Medulla oblongata (tissue), 1 donor: ENCODE measurements around the gene SLC9A4.

Source experiments
- DNase-seq: peaks from one replicate; pipeline ENCODE4 v3.0.0-alpha.2; 2015; ENCODE audit errors: extremely low spot score

The SLC9A4 gene, protein sequence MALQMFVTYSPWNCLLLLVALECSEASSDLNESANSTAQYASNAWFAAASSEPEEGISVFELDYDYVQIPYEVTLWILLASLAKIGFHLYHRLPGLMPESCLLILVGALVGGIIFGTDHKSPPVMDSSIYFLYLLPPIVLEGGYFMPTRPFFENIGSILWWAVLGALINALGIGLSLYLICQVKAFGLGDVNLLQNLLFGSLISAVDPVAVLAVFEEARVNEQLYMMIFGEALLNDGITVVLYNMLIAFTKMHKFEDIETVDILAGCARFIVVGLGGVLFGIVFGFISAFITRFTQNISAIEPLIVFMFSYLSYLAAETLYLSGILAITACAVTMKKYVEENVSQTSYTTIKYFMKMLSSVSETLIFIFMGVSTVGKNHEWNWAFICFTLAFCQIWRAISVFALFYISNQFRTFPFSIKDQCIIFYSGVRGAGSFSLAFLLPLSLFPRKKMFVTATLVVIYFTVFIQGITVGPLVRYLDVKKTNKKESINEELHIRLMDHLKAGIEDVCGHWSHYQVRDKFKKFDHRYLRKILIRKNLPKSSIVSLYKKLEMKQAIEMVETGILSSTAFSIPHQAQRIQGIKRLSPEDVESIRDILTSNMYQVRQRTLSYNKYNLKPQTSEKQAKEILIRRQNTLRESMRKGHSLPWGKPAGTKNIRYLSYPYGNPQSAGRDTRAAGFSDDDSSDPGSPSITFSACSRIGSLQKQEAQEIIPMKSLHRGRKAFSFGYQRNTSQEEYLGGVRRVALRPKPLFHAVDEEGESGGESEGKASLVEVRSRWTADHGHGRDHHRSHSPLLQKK

DNA sequence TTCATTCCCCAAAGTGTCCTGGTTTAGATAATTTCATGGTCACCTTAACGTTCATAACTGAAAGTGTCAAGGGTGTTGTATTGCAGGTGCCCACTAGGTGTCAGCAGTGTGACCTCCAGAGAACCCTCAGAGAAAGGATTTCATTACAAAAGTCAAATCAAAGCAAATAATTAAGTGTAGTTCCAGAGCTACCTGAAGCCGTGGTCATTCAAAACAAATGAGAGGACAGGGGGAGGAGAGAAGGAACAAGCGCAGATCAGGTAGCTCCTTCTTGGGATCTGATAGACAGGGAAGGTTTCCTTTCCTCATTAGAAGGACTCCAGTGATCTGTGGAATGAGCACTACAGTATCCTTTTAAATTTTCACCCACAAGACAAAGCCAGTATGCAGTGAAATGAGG is at the start of gene SLC9A4:
SLC9A4 (plus strand) TSS at position 207 of the 400 bp plus-strand sequence. CDS start 534 bp downstream, outside the sequence.
- DNase-seq = peak; percentile 47

DNA sequence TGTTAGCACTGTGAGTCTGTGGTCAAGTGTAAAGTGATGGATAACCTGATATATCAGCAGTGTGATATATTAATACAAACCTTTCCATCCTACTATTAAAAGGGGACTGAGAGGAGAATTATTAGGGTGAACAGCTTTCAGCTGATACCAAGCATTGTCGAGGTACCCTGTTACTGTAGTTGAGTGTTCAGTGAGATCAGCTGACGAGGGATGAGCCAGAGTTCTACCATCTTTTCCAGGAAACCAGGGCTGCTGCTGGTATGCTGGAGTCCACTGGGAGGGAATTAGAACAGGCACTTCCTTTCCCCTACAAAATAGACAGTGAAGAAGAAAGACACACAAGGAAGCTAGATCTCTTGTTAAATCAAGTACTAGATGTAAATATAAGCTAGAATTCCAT is 49.7 kb upstream of the SLC9A4 start:
- no peak for DNase-seq

DNA sequence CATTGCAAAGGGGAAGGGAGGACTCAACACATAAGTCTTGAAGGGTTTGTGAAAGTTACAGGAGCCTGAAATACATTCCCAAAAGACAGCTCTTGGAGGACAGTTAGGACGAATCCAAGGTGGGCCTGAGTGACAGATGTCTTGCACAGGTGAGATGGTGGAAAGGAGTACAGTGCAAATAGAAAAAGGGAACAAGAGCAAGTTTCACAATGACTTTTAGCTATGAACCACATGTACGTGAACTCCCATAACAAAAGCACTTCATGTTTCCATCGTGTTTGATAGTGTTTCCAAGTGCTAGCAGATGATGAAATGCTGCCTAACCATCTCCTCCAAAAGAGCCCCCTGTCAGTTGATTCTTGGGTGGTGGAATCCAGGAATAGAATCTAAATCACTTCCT is 48.3 kb upstream of the SLC9A4 start:
- peak; percentile 27 for DNase-seq

DNA sequence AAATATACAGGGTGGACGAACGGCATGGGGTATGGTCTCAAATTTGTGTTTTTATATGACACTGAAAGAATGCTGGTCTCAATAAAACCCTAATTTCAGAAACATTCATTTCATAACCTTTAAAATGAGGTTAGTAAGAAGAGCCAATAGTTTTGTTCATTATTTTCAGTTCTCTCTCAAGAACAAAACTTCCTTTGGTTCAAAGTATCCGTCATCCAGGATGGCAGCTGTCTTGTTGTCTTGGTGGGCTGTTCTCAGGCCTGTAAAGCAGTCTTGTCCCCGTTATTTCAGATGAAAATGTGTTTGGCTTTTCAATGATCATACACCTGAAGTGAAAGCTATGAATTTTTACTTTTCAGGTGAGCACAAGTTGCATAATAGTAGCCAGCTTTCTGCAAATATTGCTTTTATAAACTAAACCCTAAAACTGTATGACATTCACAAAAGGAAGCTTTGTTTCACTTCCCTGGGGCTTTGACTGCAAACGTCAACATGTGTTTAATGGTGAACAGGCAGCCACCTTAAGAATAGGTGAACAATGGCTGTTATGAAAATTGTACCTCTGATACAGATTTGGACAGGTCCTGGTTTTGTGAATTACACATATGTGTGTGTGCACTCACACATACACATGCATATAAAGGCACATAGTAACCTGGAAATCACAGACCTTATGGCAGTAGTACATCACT is 47.4 kb upstream of the SLC9A4 start:
- DNase-seq = no peak

DNA sequence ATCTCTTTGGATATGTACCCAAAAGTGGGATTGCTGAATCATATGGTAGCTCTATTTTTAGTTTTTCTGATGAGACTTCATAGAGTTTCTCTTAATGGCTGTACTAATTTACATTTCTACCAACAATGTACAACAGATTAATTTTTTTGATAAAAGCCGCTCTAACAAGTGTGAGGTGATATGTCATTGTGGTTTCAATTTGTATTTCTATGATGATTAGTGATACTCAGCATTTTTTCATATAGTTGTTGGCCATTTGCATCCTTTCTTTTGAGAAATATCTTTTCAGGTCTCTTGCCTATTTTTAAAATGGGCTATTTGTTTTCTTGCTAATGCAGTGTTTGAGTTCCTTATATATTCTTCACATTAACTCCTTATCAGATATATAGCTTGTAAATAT is 45.8 kb upstream of the SLC9A4 start:
- DNase-seq = no peak

DNA sequence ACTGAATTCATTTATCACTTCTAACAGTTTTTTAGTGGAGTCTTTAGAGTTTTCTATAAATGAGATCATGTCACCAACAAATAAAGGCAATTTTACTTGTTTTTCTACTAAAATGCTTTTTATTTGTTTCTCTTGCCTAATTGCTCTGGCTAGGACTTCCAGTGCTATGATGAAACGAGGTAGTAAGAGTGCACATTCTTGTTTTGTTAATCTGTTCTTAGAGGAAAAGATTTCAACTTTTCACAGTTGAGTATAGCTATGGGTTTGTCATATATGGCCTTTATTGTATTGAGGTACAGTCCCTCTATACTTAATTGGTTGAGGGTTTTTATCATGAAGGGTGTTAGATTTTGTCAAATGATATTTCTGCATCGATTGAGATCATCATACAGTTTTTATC is 44.5 kb upstream of the SLC9A4 start:
- DNase-seq = no peak

DNA sequence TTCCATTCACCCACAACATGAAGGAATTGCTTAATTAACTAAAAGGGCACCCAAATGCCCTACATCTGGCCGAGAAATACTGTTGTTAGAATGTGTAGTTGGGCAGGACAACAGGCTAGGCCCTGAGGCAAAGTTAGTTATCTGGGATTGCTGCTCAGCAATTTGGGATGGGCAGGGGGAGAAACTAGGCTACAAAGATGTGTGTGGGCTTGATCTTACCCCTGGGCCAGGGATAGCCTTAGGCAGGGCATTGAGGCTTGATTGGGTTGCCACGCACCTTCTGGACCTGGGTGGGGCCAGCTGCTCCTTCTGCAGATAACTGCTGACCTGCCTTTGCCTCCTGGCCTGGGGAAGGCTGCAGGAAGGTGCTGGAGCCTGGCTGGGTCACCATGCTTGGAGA is 40.6 kb upstream of the SLC9A4 start:
- no peak for DNase-seq

DNA sequence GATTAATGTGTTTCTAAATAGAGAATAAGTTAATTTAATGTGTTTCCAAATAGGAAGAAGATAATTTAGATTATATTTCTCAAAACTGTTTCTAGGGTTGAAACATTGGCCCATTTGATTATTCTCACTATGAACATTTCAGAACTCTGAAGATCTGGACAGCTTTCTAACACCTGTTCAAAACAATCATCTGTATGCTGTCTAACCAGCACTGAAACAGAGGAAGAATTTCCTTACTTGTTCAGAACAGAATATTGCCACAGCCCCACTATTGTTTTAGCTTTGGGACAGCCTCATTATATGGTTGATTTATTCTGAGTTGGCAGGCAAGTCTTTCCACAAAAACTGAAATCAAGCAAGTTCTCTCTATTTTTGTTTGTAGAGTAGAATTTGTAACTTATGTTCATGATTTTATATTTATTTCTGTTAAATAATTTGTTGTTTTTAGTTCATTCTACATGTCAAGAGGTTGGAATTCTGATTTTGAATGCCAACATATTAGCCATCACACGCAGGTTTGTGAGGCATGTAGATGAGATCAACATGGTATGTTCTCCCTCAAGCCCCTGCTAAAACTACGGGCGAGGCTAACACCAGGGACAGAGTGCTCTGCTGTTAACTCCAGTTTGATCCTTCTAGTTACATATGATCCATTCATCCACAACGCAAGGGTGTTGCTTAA is 38.9 kb upstream of the SLC9A4 start:
- DNase-seq = no peak

DNA sequence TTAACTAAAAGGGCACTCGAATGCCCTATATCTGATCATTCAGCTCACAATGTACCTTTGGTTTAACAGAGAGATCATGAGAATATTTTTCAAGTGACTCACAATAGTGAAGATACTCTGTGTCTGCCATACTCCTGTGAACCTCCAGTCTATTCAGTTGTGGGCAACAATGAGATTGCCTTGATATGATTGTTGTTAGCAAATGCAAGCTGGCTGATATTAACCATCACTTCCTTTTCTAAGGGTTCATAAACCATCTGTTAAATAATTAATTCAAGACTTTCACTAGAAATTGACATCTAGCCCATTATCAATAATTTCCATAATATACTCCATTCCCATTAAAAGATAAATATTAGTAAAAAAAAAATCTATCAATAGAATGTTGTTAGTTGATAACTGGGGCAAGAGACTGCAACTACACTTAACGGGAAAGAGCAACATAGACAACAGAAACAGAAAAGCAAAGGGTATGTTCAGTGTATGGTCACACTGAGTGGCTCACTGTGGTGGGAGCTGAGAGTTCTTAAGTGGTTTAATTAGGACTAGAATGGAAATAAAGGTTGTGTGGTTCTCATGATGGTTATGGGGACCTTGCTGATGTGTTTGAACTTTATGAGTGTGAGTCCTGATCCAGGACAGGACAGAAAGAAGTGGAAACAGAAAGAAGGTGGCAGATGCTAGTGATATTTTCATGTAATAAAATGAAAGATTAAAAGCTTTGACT is 38.2 kb upstream of the SLC9A4 start:
- no peak for DNase-seq

DNA sequence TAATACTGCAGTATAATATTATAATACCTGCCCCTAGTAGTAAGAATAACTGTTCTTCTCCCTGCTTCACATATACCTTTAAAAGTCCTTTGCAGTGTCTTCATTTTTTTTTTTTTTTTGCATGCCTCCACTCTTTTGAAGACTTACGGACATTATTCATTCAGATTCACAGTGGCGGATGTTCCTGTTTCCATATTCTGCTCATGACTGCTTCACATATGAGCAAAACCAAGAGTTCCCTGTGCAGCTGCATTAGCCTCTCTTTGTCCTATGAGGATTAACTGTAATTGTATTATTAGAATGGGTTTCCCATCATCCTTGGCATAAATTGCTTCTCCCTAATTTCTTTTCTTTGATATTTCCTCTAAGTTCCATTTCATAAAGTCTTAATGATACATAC is 37.3 kb upstream of the SLC9A4 start:
- DNase-seq = no peak

DNA sequence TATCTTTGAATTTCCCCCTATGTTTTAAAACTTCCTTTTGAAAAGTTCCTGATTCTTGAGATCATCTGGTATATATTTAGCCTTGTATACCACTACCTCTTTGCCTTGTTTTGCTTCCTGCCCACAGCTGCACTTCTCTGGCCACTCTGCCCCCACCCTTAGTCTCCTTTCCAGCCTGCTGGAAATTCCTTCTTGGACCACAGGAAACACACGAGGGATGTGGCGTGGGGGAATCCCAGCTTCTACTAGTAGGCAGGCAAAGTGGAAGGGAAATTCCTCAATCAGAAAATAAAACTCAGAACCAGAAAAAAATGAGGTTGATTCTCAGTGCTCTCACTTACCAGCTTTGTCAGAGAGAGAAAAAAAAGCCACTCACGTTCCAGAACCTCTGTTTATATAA is 36.7 kb upstream of the SLC9A4 start:
- peak; percentile 21 for DNase-seq

DNA sequence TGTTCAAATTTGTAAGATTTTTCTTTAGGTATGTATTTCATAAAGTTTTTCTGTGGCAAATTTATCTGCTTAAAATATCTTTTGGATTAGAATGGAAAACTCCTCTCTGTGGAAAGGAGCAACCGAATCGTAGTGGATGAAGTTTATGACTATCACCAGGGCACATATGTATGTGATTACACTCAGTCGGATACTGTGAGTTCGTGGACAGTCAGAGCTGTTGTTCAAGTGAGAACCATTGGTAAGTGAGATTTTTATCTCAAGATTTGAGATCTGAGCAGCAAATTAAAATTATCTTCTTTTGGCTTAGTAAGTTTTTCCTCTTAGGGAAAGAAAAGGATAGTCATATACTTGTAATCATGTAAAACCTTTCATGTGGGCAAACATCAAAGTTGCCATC is 35.9 kb upstream of the SLC9A4 start:
- no peak for DNase-seq

DNA sequence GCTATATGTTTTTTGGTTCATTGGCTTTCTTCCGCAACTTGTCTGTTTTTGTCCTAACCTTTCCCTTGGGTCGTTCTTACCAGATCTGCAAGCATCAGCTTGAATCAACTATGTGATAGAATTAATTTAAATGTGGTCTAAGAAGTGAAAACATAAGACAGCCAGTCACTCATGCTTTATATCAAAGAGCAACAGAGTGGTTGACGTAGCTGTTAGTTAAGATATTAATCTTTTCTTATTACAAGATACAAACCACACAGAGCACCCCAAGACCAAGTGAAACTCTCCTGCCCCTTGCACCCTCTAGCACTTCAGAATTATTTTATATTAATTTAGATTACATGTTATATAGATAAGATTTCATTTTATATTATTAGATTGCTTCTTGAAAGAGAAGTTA is 34.9 kb upstream of the SLC9A4 start:
- DNase-seq = no peak

DNA sequence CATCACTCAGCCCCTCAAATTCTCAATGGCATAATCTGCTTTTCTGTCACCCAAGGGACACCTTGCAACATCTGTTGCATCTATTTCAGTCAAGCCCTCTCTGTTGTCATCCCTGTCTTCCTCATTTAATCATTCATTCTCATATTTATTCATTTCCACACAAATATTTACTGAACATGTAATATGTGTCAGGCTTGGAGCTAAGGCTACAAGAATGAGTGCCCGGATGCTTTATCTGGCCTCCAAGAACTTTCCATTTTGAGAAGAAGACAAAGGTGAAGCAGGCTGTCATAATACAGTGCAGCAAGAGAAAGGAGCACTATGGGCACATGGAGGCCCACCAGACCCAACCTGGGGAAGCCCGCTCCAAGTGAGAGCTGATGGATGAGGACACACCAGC is 34.4 kb upstream of the SLC9A4 start:
- no peak for DNase-seq

DNA sequence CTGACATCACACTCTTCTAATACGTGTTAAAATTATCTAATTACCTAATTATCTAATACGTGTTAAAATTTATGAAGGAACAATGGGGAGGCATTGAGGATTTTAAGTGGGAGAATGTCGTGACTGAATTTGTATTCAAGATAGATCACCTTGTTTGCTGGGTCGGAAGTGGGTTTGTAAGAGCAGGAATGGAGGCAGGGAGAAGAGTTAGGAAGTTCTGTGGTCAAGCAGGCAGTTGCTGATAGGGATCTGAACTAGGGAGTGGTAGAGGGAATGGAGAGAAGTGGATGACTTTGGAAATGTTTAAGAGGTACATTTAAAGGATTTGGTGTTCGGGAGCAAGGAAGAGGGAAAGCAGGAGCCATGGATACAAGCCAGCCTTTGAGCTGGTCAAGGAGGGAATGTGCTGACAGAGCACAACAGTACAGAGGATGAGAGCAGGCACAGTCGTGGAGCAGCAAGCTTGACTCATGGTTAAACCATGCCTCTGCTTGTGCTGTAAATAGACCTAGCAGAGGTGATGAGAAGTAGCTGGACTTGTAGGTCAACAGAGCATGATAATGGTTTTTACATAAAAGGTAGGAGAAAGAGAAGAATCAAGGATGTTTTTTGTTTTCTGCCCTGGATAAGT is 33.8 kb upstream of the SLC9A4 start:
- no peak for DNase-seq

DNA sequence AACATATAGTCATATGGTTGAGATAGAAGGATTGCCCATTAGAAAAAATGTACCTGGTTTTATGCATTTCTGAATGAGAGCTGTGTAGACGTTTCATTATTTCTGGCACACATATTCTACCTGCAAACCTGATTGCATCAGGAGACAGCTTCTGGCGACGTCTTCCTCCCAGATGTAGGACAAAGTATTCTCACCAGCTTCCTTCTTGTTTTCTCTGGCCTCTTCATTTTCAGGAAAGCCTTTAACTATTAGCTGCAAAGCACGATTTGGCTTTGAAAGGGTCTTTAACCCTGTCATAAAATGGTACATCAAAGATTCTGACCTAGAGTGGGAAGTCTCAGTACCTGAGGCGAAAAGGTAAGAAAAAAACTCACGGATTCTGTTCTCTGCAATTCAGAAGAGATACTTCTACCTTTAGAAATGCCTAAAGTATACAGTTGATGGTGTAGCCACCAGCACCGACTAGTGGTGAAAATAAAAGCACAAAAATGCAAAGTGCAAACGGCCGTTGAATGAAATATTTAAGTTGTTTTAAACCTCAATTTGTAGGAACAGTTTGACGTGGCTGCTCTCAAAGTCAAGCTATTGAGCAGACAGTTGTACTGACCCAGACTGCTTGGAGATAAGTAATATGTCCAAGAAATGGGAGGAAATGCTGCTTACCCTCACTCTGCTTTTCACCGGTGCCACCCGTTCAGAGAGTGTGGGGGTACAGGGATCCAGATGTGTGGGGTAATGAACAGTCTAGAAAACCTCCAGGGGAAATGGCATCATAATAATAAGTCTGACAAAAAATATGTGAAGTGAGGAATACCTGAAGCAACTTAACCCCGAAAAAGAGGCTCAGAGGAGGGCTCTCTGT is 29.8 kb upstream of the SLC9A4 start:
- peak; percentile 40 for DNase-seq

DNA sequence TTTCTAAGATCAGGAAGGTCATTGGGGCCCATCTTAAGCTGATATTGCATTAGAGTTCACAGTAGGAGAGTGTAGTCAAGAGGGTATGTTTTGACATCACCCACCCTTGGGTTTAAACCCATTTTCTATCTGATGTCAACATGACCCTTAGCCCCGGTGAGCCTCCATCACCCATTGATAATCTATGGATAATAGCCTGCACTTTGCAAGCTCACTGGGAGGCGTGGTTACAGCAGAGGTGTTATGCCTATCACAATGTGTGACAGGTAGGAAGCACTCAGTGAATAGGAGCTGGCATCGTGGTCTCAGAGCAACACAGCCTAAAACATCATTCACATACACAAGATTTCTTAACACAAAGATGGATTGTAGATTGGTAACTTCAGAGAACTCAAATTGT is 28.8 kb upstream of the SLC9A4 start:
- no peak for DNase-seq

DNA sequence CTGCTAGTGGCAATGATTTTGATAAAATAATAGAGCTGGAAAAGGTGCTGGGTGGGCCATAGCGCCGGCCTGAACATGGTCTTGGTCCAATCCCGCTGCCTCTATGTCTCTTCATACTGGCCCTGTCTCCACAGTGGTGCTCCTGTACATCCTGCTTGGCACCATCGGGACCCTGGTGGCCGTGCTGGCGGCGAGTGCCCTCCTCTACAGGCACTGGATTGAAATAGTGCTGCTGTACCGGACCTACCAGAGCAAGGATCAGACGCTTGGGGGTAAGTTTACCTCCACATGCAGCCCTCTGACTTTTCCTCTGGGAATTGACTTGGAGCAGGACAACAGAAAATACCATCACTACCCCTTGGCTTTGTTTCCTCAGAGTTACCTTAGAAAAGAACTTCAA is 26.1 kb upstream of the SLC9A4 start:
- DNase-seq = no peak

DNA sequence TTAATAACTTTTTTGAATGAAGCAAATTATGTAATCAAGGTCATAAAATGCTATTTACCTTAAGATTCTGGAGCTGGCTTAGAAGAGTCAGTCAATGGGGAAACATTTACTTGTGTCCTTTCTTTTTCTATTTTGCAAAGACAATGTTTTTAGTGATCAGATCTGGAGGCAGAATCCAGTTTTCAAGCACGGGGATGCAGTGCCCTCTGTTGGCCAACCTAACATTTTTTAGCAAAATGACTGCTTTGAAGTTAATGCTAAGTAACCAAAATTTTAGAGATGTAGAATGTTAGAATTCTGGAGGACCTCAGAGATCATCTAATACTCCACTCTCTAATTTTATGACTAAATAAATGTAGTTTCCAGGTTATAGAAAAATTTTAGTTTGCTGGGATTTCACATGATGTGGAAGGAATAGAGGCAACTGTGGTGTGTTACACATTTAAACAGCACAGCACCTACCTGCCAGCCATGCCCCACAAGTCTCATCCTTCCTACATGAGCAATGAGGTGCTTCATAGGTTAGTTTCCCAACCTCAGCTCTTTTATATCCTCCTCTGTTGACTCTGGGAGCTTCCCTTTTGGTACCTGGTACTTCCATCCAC is 23.6 kb upstream of the SLC9A4 start:
- DNase-seq = peak; percentile 61
